GM19372 (cell line): ENCODE measurements around the gene IL1RN.

ENCODE experiments used
- ATAC-seq: cut with Tn5 transposase; IDR thresholded peaks from one replicate; pipeline ENCODE4 v1.9.1; 2021; ENCODE audit warnings: mild to moderate bottlenecking, low read depth, moderate library complexity; ENCODE audit not compliant: unreplicated experiment

IL1RN gene

GRCh38 chr2:113102133-113102532, 25.3 kb upstream of the IL1RN start:
- ATAC-seq = no peak

- ATAC-seq = no peak
These were observed 24.1 kb upstream of the IL1RN start for GRCh38 chr2:113103277-113103676.

- no peak for ATAC-seq
These were observed 23.3 kb upstream of the IL1RN start for GRCh38 chr2:113104054-113104611.

- ATAC-seq = no peak
These were observed 22.2 kb upstream of the IL1RN start for GRCh38 chr2:113105047-113105785.

GRCh38 chr2:113111121-113111520, 16.3 kb upstream of the IL1RN start:
- ATAC-seq = no peak

GRCh38 chr2:113111823-113112287, 15.5 kb upstream of the IL1RN start:
- no peak for ATAC-seq

GRCh38 chr2:113112441-113112840, 15.0 kb upstream of the IL1RN start:
- ATAC-seq = no peak

- no peak for ATAC-seq
These were observed 14.5 kb upstream of the IL1RN start for GRCh38 chr2:113112871-113113270.

- no peak for ATAC-seq
These were observed 13.6 kb upstream of the IL1RN start for GRCh38 chr2:113113807-113114206.

GRCh38 chr2:113114224-113114945, 13.0 kb upstream of the IL1RN start:
- ATAC-seq = no peak

GRCh38 chr2:113114996-113115395, 12.4 kb upstream of the IL1RN start:
- no peak for ATAC-seq

- ATAC-seq = no peak
These were observed 11.1 kb upstream of the IL1RN start for GRCh38 chr2:113116100-113116958.

- no peak for ATAC-seq
These were observed 9.7 kb upstream of the IL1RN start for GRCh38 chr2:113117541-113118262.

- no peak for ATAC-seq
These were observed 9.1 kb upstream of the IL1RN start for GRCh38 chr2:113118263-113118657.

- ATAC-seq = no peak
These were observed 8.3 kb upstream of the IL1RN start for GRCh38 chr2:113119111-113119510.

- no peak for ATAC-seq
These were observed 6.5 kb upstream of the IL1RN start for GRCh38 chr2:113120861-113121260.

- no peak for ATAC-seq
These were observed 5.0 kb upstream of the IL1RN start for GRCh38 chr2:113122364-113122763.

GRCh38 chr2:113123726-113124125, 3.7 kb upstream of the IL1RN start:
- no peak for ATAC-seq

- no peak for ATAC-seq
These were observed 3.0 kb upstream of the IL1RN start for GRCh38 chr2:113124181-113124961.
